SU-DHL-6 (cell line): ENCODE results near the gene HK3.

Source experiments
- H2AFZ ChIP-seq: fragments of 200-600 bp; sonication (generic); 2 replicates; pipeline ENCODE4 v1.6.1; 2014; ENCODE audit warnings: low read depth, mild to moderate bottlenecking, moderate library complexity, mixed read lengths, antibody characterized with exemption, low read length; ENCODE audit not compliant: severe bottlenecking
- H3F3A ChIP-seq: fragments of 200-600 bp; shearing (Covaris generic); 2 replicates; pipeline ENCODE4 v1.6.0; 2016; ENCODE audit warnings: antibody characterized with exemption, mild to moderate bottlenecking; ENCODE audit not compliant: insufficient read depth
- H3K27ac ChIP-seq: fragments of 200-600 bp; sonication (generic); 2 replicates; pipeline ENCODE4 v1.5.1; 2016; ENCODE audit warnings: low read depth, mild to moderate bottlenecking, low read length, moderate library complexity, mixed read lengths
- H3K27me3 ChIP-seq: fragments of 200-600 bp; sonication (generic), shearing (Covaris generic); 2 replicates; pipeline ENCODE4 v1.6.0; 2014; ENCODE audit warnings: mild to moderate bottlenecking, low read length
- H3K36me3 ChIP-seq: fragments of 200-600 bp; sonication (generic); 2 replicates; pipeline ENCODE4 v1.6.1; 2014; ENCODE audit warnings: mild to moderate bottlenecking, low read length, mixed read lengths
- H3K4me2 ChIP-seq: fragments of 300-600, 200-600 bp; shearing (Covaris generic), sonication (generic); 2 replicates; pipeline ENCODE4 v1.6.0; 2014; ENCODE audit warnings: low read length, low read depth, mild to moderate bottlenecking; ENCODE audit not compliant: poor library complexity, severe bottlenecking
- H3K4me3 ChIP-seq: fragments of 200-600 bp; sonication (generic); 2 replicates; pipeline ENCODE4 v1.5.1; 2014; ENCODE audit warnings: antibody characterized with exemption, low read length, mild to moderate bottlenecking, mixed read lengths; ENCODE audit not compliant: insufficient read depth, poor library complexity, severe bottlenecking
- H3K79me2 ChIP-seq: fragments of 200-600 bp; sonication (generic); 2 replicates; pipeline ENCODE4 v1.6.1; 2014; ENCODE audit warnings: mild to moderate bottlenecking, low read length, moderate library complexity; ENCODE audit not compliant: insufficient read depth
- H3K9ac ChIP-seq: fragments of 200-600 bp; sonication (generic); 2 replicates; pipeline ENCODE4 v1.7.0; 2014; ENCODE audit warnings: mild to moderate bottlenecking, low read length
- H3K9me2 ChIP-seq: fragments of 200-600 bp; sonication (generic); replicated peaks from 2 replicates; pipeline ENCODE4 v1.6.1; 2014; ENCODE audit warnings: low read length; ENCODE audit not compliant: insufficient read depth
- H3K9me3 ChIP-seq: fragments of 200-600 bp; sonication (generic); 2 replicates; pipeline ENCODE4 v1.6.1; 2014; ENCODE audit warnings: low read length, mixed read lengths; ENCODE audit not compliant: insufficient read depth
- H4K20me1 ChIP-seq: fragments of 200-600 bp; sonication (generic); 2 replicates; pipeline ENCODE4 v1.6.1; 2014; ENCODE audit warnings: low read depth, mild to moderate bottlenecking, antibody characterized with exemption, low read length, moderate library complexity, mixed read lengths
- CTCF ChIP-seq: fragments of 200-600 bp; sonication (generic); IDR thresholded peaks from one replicate; pipeline ENCODE4 v1.5.1; 2017; ENCODE audit warnings: antibody characterized with exemption, mild to moderate bottlenecking, low read length, moderate library complexity; ENCODE audit not compliant: insufficient read depth, poor library complexity, severe bottlenecking
- EZH2phosphoT487 ChIP-seq: fragments of 200-600 bp; sonication (generic), shearing (Covaris generic); conservative IDR thresholded peaks from 2 replicates; pipeline ENCODE4 v1.6.1; 2018; ENCODE audit warnings: mild to moderate bottlenecking, antibody characterized with exemption, low read length, moderate library complexity, mixed read lengths

The HK3 gene

GRCh38 chr5:176830995-176831423 lies 68.1 kb downstream of the HK3 start:
- Histone ChIP-seq H4K20me1 (no peaks in the 10 kb centered on the region), H2AFZ (no peak overlapping the region), H3K4me3 (no peak overlapping the region), H3F3A (no peaks in the 10 kb centered on the region), H3K79me2 (no peaks in the 10 kb centered on the region), H3K4me2 (no peak overlapping the region), H3K27ac (no peak overlapping the region), H3K9me3 (no peaks in the 10 kb centered on the region), H3K36me3 (no peaks in the 10 kb centered on the region), H3K27me3 (no peaks in the 10 kb centered on the region), H3K9me2 (no peaks in the 10 kb centered on the region), H3K9ac (no peak overlapping the region)
- TF ChIP-seq CTCF: no peak
- TF ChIP-seq EZH2phosphoT487: no peak
